ENCODE measurements around the gene SCAMP1.
"Not testable (repeated sequence)": the region's sequence is repeated elsewhere in the genome, so short reads cannot be mapped to it uniquely, and the experiment has no call there.

DNA sequence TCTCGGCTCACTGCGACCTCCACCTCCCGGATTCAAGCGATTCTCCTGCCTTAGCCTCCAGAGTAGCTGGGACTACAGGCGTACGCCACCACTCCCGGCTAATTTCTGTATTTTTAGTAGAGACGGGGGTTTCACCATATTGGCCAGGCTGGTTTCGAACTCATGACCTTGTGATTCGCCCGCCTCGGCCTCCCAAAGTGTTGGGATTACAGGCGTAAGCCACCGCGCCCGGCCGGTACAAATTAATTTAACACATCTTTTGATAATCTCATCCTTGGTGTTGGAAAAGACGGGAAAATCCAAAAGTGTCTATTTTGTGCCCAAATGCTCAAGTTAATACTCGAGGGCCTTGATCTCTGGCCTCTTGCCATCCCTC, 974 bp upstream of the SCAMP1 start:
- TF ChIP-seq RFX5 (IDR thresholded peaks at IDR 0.05; ENCODE audit: low read length); EP300 (IDR thresholded peaks at IDR 0.05; ENCODE audit: borderline replicate concordance in 1 of 2, low read depth in 1 of 2, low read length in 1 of 2); GABPA (IDR thresholded peaks at IDR 0.05; ENCODE audit: low read depth); POLR2AphosphoS5 (IDR thresholded peaks at IDR 0.05; ENCODE audit: low read depth, low read length): not testable (repeated sequence)
- TF ChIP-seq, protein P1, sequence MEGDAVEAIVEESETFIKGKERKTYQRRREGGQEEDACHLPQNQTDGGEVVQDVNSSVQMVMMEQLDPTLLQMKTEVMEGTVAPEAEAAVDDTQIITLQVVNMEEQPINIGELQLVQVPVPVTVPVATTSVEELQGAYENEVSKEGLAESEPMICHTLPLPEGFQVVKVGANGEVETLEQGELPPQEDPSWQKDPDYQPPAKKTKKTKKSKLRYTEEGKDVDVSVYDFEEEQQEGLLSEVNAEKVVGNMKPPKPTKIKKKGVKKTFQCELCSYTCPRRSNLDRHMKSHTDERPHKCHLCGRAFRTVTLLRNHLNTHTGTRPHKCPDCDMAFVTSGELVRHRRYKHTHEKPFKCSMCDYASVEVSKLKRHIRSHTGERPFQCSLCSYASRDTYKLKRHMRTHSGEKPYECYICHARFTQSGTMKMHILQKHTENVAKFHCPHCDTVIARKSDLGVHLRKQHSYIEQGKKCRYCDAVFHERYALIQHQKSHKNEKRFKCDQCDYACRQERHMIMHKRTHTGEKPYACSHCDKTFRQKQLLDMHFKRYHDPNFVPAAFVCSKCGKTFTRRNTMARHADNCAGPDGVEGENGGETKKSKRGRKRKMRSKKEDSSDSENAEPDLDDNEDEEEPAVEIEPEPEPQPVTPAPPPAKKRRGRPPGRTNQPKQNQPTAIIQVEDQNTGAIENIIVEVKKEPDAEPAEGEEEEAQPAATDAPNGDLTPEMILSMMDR (IDR thresholded peaks at IDR 0.05) = not testable (repeated sequence)
- TF ChIP-seq, protein P2, sequence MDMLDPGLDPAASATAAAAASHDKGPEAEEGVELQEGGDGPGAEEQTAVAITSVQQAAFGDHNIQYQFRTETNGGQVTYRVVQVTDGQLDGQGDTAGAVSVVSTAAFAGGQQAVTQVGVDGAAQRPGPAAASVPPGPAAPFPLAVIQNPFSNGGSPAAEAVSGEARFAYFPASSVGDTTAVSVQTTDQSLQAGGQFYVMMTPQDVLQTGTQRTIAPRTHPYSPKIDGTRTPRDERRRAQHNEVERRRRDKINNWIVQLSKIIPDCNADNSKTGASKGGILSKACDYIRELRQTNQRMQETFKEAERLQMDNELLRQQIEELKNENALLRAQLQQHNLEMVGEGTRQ (IDR thresholded peaks at IDR 0.05; ENCODE audit: borderline replicate concordance, low read depth, low read length) = not testable (repeated sequence)
- TF ChIP-seq, protein P3, sequence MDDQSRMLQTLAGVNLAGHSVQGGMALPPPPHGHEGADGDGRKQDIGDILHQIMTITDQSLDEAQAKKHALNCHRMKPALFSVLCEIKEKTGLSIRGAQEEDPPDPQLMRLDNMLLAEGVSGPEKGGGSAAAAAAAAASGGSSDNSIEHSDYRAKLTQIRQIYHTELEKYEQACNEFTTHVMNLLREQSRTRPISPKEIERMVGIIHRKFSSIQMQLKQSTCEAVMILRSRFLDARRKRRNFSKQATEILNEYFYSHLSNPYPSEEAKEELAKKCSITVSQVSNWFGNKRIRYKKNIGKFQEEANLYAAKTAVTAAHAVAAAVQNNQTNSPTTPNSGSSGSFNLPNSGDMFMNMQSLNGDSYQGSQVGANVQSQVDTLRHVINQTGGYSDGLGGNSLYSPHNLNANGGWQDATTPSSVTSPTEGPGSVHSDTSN (IDR thresholded peaks at IDR 0.05) = not testable (repeated sequence)
